Mesothelial cell of epicardium (in vitro differentiated cells): ENCODE data around the gene M1AP. TPM values are rescaled to one million over a fixed set of nuclear protein-coding genes. Genes with fewer than 3 reads are reported as not detected.

ENCODE experiments used
- DNase-seq, 2 experiments: peaks; one replicate each; pipeline ENCODE4 v3.0.0; 2021; ENCODE audit warnings: low spot score in 2 of 2; ENCODE audit not compliant: unreplicated experiment in 2 of 2
- H3K27ac Mint-ChIP-seq: 2 replicates; pipeline ENCODE4 v1.8.0; 2021; ENCODE audit warnings: mixed read lengths
- H3K27me3 Mint-ChIP-seq: 2 replicates; pipeline ENCODE4 v1.8.0; 2021; ENCODE audit warnings: low read depth, mixed read lengths
- H3K36me3 Mint-ChIP-seq: 2 replicates; pipeline ENCODE4 v1.8.0; 2021; ENCODE audit warnings: mixed read lengths
- H3K4me1 Mint-ChIP-seq: 2 replicates; pipeline ENCODE4 v1.8.0; 2021; ENCODE audit warnings: mixed read lengths
- H3K4me3 Mint-ChIP-seq: 2 replicates; pipeline ENCODE4 v1.8.0; 2021; ENCODE audit warnings: mild to moderate bottlenecking, moderate library complexity, mixed read lengths
- H3K9me3 Mint-ChIP-seq: 2 replicates; pipeline ENCODE4 v1.8.0; 2021; ENCODE audit warnings: mixed read lengths
- CTCF ChIP-seq: fragments of 200-600 bp; sonication (generic); IDR thresholded peaks from one replicate; pipeline ENCODE4 v1.5.0; 2021; ENCODE audit warnings: antibody characterized with exemption; ENCODE audit not compliant: unreplicated experiment
- total RNA-seq: library from RNA; stranded (reverse); gene quantifications from 3 replicates; pipeline ENCODE4 v1.2.1, GENCODE V29; 2021

Gene M1AP
- total RNA-seq, 1 donor from 2014 or later, result 7.4 TPM

- Mint-ChIP-seq H3K36me3 (no peaks in the 10 kb centered on the region), H3K4me1 (no peaks in the 10 kb centered on the region), H3K4me3 (no peak overlapping the region), H3K27ac (no peak overlapping the region), H3K9me3 (peaks cover 6% of the 10 kb centered on the region), H3K27me3 (peaks cover 17% of the 10 kb centered on the region)
- TF ChIP-seq CTCF, result no peak
- no peak for DNase-seq
Observed at GRCh38 chr2:74603282-74604000, 44.7 kb downstream of the M1AP start.

GRCh38 chr2:74602586-74603281 lies 45.4 kb downstream of the M1AP start:
- Mint-ChIP-seq H3K27me3 (peaks cover 17% of the 10 kb centered on the region), H3K36me3 (no peaks in the 10 kb centered on the region), H3K4me1 (no peaks in the 10 kb centered on the region), H3K4me3 (no peak overlapping the region), H3K9me3 (no peaks in the 10 kb centered on the region), H3K27ac (no peak overlapping the region)
- DNase-seq, result no peak
- TF ChIP-seq CTCF, result no peak

- Mint-ChIP-seq H3K27ac (no peak overlapping the region), H3K9me3 (no peaks in the 10 kb centered on the region), H3K4me3 (no peak overlapping the region), H3K4me1 (no peaks in the 10 kb centered on the region), H3K27me3 (peaks cover 22% of the 10 kb centered on the region), H3K36me3 (no peaks in the 10 kb centered on the region)
- no peak for DNase-seq
- no peak for TF ChIP-seq CTCF
Observed at GRCh38 chr2:74599676-74600075, 48.5 kb downstream of the M1AP start.

GRCh38 chr2:74597410-74597809 lies 50.7 kb downstream of the M1AP start:
- H3K4me1 Mint-ChIP-seq, result no peaks in the 10 kb centered on the region
- DNase-seq, result no peak
- no peaks in the 10 kb centered on the region for H3K9me3 Mint-ChIP-seq
- no peak for TF ChIP-seq CTCF
- H3K27ac Mint-ChIP-seq, result no peak overlapping the region
- peaks cover 22% of the 10 kb centered on the region for H3K27me3 Mint-ChIP-seq
- no peaks in the 10 kb centered on the region for H3K36me3 Mint-ChIP-seq
- H3K4me3 Mint-ChIP-seq, result no peak overlapping the region

- H3K27me3 Mint-ChIP-seq, result peaks cover 20% of the 10 kb centered on the region
- H3K9me3 Mint-ChIP-seq, result no peaks in the 10 kb centered on the region
- H3K4me3 Mint-ChIP-seq, result no peak overlapping the region
- H3K4me1 Mint-ChIP-seq, result no peaks in the 10 kb centered on the region
- no peak for DNase-seq
- no peak overlapping the region for H3K27ac Mint-ChIP-seq
- H3K36me3 Mint-ChIP-seq, result no peaks in the 10 kb centered on the region
- no peak for TF ChIP-seq CTCF
Observed at GRCh38 chr2:74596584-74596983, 51.5 kb downstream of the M1AP start.
